ENCODE results near the gene MVD. TPM values are rescaled to one million over a fixed set of nuclear protein-coding genes. Genes with fewer than 3 reads are reported as not detected.

The MVD gene
- total RNA-seq, 1 experiment from 2014 or later: 38.3 TPM

GRCh38 chr16:88645455-88645854 lies 17.4 kb downstream of the MVD start:
- H4K20me1 ChIP-seq (ENCODE audit: low read length): no peaks in the 10 kb centered on the region
- no peaks in the 10 kb centered on the region for H3K79me2 ChIP-seq (ENCODE audit: low read length)
- H2AFZ ChIP-seq (ENCODE audit: low read length): no peak overlapping the region
- POLR2A ChIA-PET (ENCODE audit: unreplicated experiment): no interaction called here
- H3K27me3 ChIP-seq (ENCODE audit: low read length): no peaks in the 10 kb centered on the region
- TF ChIP-seq EZH2 (IDR thresholded peaks at IDR 0.05; ENCODE audit: low read length, unreplicated experiment): no peak
- TF ChIP-seq EZH2phosphoT487 (IDR thresholded peaks at IDR 0.05; ENCODE audit: borderline replicate concordance, low read length): no peak
- TF ChIP-seq CTCF (conservative IDR thresholded peaks at IDR 0.05; ENCODE audit: low read depth, low read length): no peak
- no peaks in the 10 kb centered on the region for H3K9me2 ChIP-seq (replicated peaks; ENCODE audit: low read length)
- H3K4me2 ChIP-seq (ENCODE audit: low read length): no peak overlapping the region
- no peak overlapping the region for H3K4me3 ChIP-seq (ENCODE audit: low read length)
- H3K4me1 ChIP-seq (ENCODE audit: insufficient read depth, low read length): no peaks in the 10 kb centered on the region
- DNase-seq (no peak), ATAC-seq (no peak)
- no peak overlapping the region for H3K9ac ChIP-seq (ENCODE audit: low read length)
- H3K9me3 ChIP-seq (ENCODE audit: low read length): no peaks in the 10 kb centered on the region
- intact Hi-C loops (cut with micrococcal nuclease): no loop called here
- H3K27ac ChIP-seq (ENCODE audit: low read length): no peak overlapping the region
- no TSS peak for BruUV-seq (replicated peaks)
- CTCF ChIA-PET: no interaction called here
- no peaks in the 10 kb centered on the region for H3K36me3 ChIP-seq (ENCODE audit: low read depth, low read length)
- H3F3A ChIP-seq (ENCODE audit: low read length, unreplicated experiment): no peaks in the 10 kb centered on the region

GRCh38 chr16:88643644-88643932 lies 19.3 kb downstream of the MVD start:
- H3K27ac ChIP-seq (ENCODE audit: low read length): no peak overlapping the region
- POLR2A ChIA-PET (ENCODE audit: unreplicated experiment): no interaction called here
- BruUV-seq (replicated peaks): no TSS peak
- no peaks in the 10 kb centered on the region for H3K36me3 ChIP-seq (ENCODE audit: low read depth, low read length)
- H3K9me2 ChIP-seq (replicated peaks; ENCODE audit: low read length): no peaks in the 10 kb centered on the region
- H3K9me3 ChIP-seq (ENCODE audit: low read length): no peaks in the 10 kb centered on the region
- 0 out of 2 replicates have a peak, but pooled peaks cover under 1% of the 10 kb centered on the region for H3K4me1 ChIP-seq (ENCODE audit: insufficient read depth, low read length)
- CTCF ChIA-PET: no interaction called here
- ATAC-seq (no peak), DNase-seq (no peak)
- no peak overlapping the region for H3K4me2 ChIP-seq (ENCODE audit: low read length)
- no peak overlapping the region for H2AFZ ChIP-seq (ENCODE audit: low read length)
- no peaks in the 10 kb centered on the region for H3K79me2 ChIP-seq (ENCODE audit: low read length)
- intact Hi-C loops (cut with micrococcal nuclease): no loop called here
- no peak overlapping the region for H3K4me3 ChIP-seq (ENCODE audit: low read length)
- no peaks in the 10 kb centered on the region for H3F3A ChIP-seq (ENCODE audit: low read length, unreplicated experiment)
- H3K9ac ChIP-seq (ENCODE audit: low read length): no peak overlapping the region
- H4K20me1 ChIP-seq (ENCODE audit: low read length): no peaks in the 10 kb centered on the region
- no peak for TF ChIP-seq EZH2phosphoT487 (IDR thresholded peaks at IDR 0.05; ENCODE audit: borderline replicate concordance, low read length)
- no peak for TF ChIP-seq EZH2 (IDR thresholded peaks at IDR 0.05; ENCODE audit: low read length, unreplicated experiment)
- no peak for TF ChIP-seq CTCF (conservative IDR thresholded peaks at IDR 0.05; ENCODE audit: low read depth, low read length)
- no peaks in the 10 kb centered on the region for H3K27me3 ChIP-seq (ENCODE audit: low read length)

GRCh38 chr16:88642881-88643643 lies 19.8 kb downstream of the MVD start:
- ATAC-seq: no peak
- no peaks in the 10 kb centered on the region for H3K9me3 ChIP-seq (ENCODE audit: low read length)

More at GRCh38 chr16:88642881-88643643, 19.8 kb downstream of the MVD start:
- Histone ChIP-seq H3K27me3 (ENCODE audit: low read length) (no peaks in the 10 kb centered on the region), H4K20me1 (ENCODE audit: low read length) (no peaks in the 10 kb centered on the region), H3K36me3 (ENCODE audit: low read depth, low read length) (no peaks in the 10 kb centered on the region), H3F3A (ENCODE audit: low read length, unreplicated experiment) (no peaks in the 10 kb centered on the region), H3K4me2 (ENCODE audit: low read length) (no peak overlapping the region), H3K4me3 (ENCODE audit: low read length) (no peak overlapping the region), H3K9ac (ENCODE audit: low read length) (no peak overlapping the region), H3K27ac (ENCODE audit: low read length) (no peak overlapping the region), H3K79me2 (ENCODE audit: low read length) (no peaks in the 10 kb centered on the region), H3K9me2 (replicated peaks; ENCODE audit: low read length) (no peaks in the 10 kb centered on the region), H2AFZ (ENCODE audit: low read length) (no peak overlapping the region), H3K4me1 (ENCODE audit: insufficient read depth, low read length) (0 out of 2 replicates have a peak, but pooled peaks cover 4% of the 10 kb centered on the region)
- no peak for DNase-seq
- TF ChIP-seq CTCF (conservative IDR thresholded peaks at IDR 0.05; ENCODE audit: low read depth, low read length): no peak
- TF ChIP-seq EZH2phosphoT487 (IDR thresholded peaks at IDR 0.05; ENCODE audit: borderline replicate concordance, low read length): no peak
- TF ChIP-seq EZH2 (IDR thresholded peaks at IDR 0.05; ENCODE audit: low read length, unreplicated experiment): no peak
- intact Hi-C loops (cut with micrococcal nuclease): no loop called here
- no TSS peak for BruUV-seq (replicated peaks)
- POLR2A ChIA-PET (ENCODE audit: unreplicated experiment): no interaction called here
- CTCF ChIA-PET: no interaction called here
